Ovary (tissue), 9 donors: ENCODE results near the gene FKBP8. TPM values are rescaled to one million over a fixed set of nuclear protein-coding genes. Genes with fewer than 3 reads are reported as not detected.

ENCODE experiments used
- DNase-seq, 5 donors: peaks; one replicate each; pipeline ENCODE4 v3.0.0-alpha.2; 2019 to 2020
- H3K27ac ChIP-seq, 2 donors: fragments of 200-600 bp; one replicate each; pipeline versions ENCODE4 v1.5.1 to v1.8.0; 2019 to 2022
- H3K27me3 ChIP-seq: fragments of 200-600 bp; one replicate; pipeline ENCODE4 v1.8.0; 2022
- H3K36me3 ChIP-seq: fragments of 200-600 bp; sonication (generic); one replicate; pipeline ENCODE4 v1.5.1; 2019
- H3K4me1 ChIP-seq: one replicate; pipeline ENCODE4 v1.8.1; 2013; ENCODE audit warnings: mild to moderate bottlenecking, moderate library complexity; ENCODE audit not compliant: insufficient read depth
- H3K4me3 ChIP-seq: fragments of 200-600 bp; sonication (generic); one replicate; pipeline ENCODE4 v1.5.1; 2017
- H3K9me3 ChIP-seq, 2 donors: fragments of 200-600 bp in 1 of 2; sonication (generic) in 1 of 2; one replicate each; pipeline versions ENCODE4 v1.5.1 to v1.8.1; 2013 to 2019; ENCODE audit warnings: mild to moderate bottlenecking in 1 of 2, moderate library complexity in 1 of 2
- EP300 ChIP-seq: sonication (generic); formaldehyde crosslinking; IDR thresholded peaks from one replicate; pipeline ENCODE4 v1.6.1; 2017; ENCODE audit warnings: antibody characterized with exemption
- POLR2A ChIP-seq: fragments of 450-650 bp; IDR thresholded peaks from one replicate; pipeline ENCODE4 v1.6.1; 2017; ENCODE audit warnings: antibody characterized with exemption, mild to moderate bottlenecking, moderate library complexity
- WGBS, 3 donors: extraction: QIAGEN DNeasy Blood & Tissue Kit in 1 of 3; methylation state at CpG; one replicate each; pipeline versions ENCODE4 v1.1.5 to v1.1.7; 2013 to 2017; 5-methylcytosine and 5-hydroxymethylcytosine counted together
- intact Hi-C, 4 donors: fragments of 100-400 bp; cut with DNase I; formaldehyde crosslinking; loops; one replicate each; pipeline versions ENCODE4 v1.11.0 to v1.15.1; 2022 to 2023
- polyA plus RNA-seq, 2 donors: library from polyadenylated mRNA; stranded (reverse); fragments of 200-250 nt in 1 of 2; fragments of 350-450 nt in 1 of 2; fragmentation: Illumina TruSeq in 1 of 2; extraction: RNeasy Lipid Tissue Mini Kit (QIAGEN cat#74804) in 1 of 2; gene quantifications; one replicate each; pipeline ENCODE4 v1.2.3, GENCODE V29; 2013 to 2014
- total RNA-seq, 7 donors: library from RNA; depleted of rRNA in 2 of 7; stranded (reverse); fragments of >200 nt in 2 of 7; fragmentation: NEBNext Ultra II Directional in 3 of 7; extraction: Animal tissue kit (Norgen Biotek cat#: 25700) in 3 of 7; gene quantifications; one replicate each; pipeline versions ENCODE4 v1.1.0 to v1.2.4, GENCODE V29; 2016 to 2023
- TF ChIP-seq, protein P1 (sequence below), 3 donors: fragments of 450-650 bp in 2 of 3; fragments of 200-600 bp in 1 of 3; IDR thresholded peaks; one replicate each; pipeline versions ENCODE4 v1.5.1 to v1.8.0; 2016 to 2022; ENCODE audit warnings: antibody characterized with exemption in 3 of 3, mild to moderate bottlenecking in 1 of 3
- donor health status: DM: no; HTN: no; CAD: no; lungs with moderate emphysema.
- donor health status: DM: no; HTN: no; CAD: no.
- donor health status: Bipolar disorder and iron deficiency.
- donor health status: DM: yes; HTN: yes; CAD: no.
- donor health status: DM: no; HTN: no; CAD: no.
- donor health status: DM: yes; HTN: yes; CAD: no.

FKBP8 gene
- total and polyA plus RNA-seq, 9 donors, result 14.1 to 354 (median 290) TPM

DNA sequence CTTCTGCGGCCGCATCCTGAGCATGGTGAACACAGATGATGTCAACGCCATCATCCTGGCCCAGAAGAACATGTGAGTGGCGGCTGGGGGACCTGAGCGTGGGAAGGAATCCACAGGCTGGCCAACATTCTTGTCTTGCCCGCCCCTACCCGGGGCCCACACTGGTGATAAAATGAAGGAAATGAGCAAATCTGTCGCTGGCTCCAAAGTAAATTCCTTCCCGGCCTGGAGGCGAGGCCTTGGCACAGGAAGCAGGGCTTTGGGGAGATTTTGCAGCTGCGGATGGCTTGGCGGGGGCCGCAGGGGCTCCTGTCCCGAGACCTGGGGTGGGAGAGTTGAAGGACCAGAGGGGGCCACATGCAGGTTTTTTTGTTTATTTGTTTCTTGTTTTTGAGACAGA lies 18.7 kb upstream of the FKBP8 start:
- WGBS, 3 donors, result 54 to 58% (median 54%) methylated on average over 14 of the region's 14 CpGs
- Histone ChIP-seq H3K27ac (no peak overlapping the region), H3K4me3 (no peak overlapping the region), H3K9me3 (no peaks in the 10 kb centered on the region), H3K27me3 (no peaks in the 10 kb centered on the region), H3K36me3 (no peaks in the 10 kb centered on the region), H3K4me1 (no peaks in the 10 kb centered on the region)
- intact Hi-C loops, result no loop called here
- TF ChIP-seq POLR2A (no peak), EP300 (no peak)
- TF ChIP-seq, protein P1, sequence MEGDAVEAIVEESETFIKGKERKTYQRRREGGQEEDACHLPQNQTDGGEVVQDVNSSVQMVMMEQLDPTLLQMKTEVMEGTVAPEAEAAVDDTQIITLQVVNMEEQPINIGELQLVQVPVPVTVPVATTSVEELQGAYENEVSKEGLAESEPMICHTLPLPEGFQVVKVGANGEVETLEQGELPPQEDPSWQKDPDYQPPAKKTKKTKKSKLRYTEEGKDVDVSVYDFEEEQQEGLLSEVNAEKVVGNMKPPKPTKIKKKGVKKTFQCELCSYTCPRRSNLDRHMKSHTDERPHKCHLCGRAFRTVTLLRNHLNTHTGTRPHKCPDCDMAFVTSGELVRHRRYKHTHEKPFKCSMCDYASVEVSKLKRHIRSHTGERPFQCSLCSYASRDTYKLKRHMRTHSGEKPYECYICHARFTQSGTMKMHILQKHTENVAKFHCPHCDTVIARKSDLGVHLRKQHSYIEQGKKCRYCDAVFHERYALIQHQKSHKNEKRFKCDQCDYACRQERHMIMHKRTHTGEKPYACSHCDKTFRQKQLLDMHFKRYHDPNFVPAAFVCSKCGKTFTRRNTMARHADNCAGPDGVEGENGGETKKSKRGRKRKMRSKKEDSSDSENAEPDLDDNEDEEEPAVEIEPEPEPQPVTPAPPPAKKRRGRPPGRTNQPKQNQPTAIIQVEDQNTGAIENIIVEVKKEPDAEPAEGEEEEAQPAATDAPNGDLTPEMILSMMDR (IDR thresholded peaks at IDR 0.05), result no peak
- no peak for DNase-seq

- Histone ChIP-seq H3K9me3 (no peaks in the 10 kb centered on the region), H3K36me3 (no peaks in the 10 kb centered on the region), H3K27ac (no peak overlapping the region), H3K4me1 (no peaks in the 10 kb centered on the region), H3K27me3 (no peaks in the 10 kb centered on the region), H3K4me3 (no peak overlapping the region)
- intact Hi-C loops, result no loop called here
- TF ChIP-seq EP300, result no peak
- no peak for TF ChIP-seq POLR2A
- TF ChIP-seq, protein P1 (IDR thresholded peaks at IDR 0.05), result no peak
- DNase-seq, result no peak
- 55 to 64% (median 57%) methylated on average over 5 of the region's 5 CpGs for WGBS, 3 donors
Measured at GRCh38 chr19:18559685-18560084, 16.3 kb upstream of the FKBP8 start.

- intact Hi-C loops, result no loop called here
Measured at GRCh38 chr19:18558604-18559003, 15.2 kb upstream of the FKBP8 start.

DNA sequence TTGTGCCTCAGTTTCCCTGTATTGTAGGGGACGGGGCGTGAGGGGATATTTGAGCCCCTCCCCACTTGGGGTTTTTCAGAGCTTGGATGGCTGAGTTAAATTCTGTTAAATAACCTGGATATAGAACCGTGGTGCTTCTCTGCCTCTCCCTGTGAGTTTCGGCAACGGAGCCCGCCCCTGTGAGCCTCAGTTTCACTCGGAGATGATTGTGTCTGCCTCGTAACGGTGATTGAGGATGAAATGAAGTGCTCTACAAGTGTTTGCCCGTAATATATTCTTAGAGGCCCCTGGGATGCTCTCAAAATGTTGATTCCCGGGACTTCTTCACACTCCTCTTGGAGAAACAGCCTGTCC lies 14.8 kb upstream of the FKBP8 start:
- H3K9me3 ChIP-seq, result no peaks in the 10 kb centered on the region
- H3K27ac ChIP-seq, result peak overlapping the region; percentile 70 to 92
- TF ChIP-seq, protein P1 (IDR thresholded peaks at IDR 0.05), result peak in 1 of 3 donors; percentile 8
- no peak for TF ChIP-seq EP300
- no peaks in the 10 kb centered on the region for H3K4me1 ChIP-seq
- no peaks in the 10 kb centered on the region for H3K27me3 ChIP-seq
- WGBS, 3 donors, result 1 to 2% (median 2%) methylated on average over 11 of the region's 11 CpGs
- H3K36me3 ChIP-seq, result no peaks in the 10 kb centered on the region
- H3K4me3 ChIP-seq, result peak overlapping the region; percentile 98
- no peak for DNase-seq
- intact Hi-C loops, result no loop called here

More at GRCh38 chr19:18558604-18559003, 15.2 kb upstream of the FKBP8 start:
- H3K9me3 ChIP-seq, result no peaks in the 10 kb centered on the region
- peak overlapping the region; percentile 98 for H3K4me3 ChIP-seq
- peak overlapping the region; percentile 70 to 92 for H3K27ac ChIP-seq
- no peaks in the 10 kb centered on the region for H3K4me1 ChIP-seq
- WGBS, 3 donors, result 37 to 52% (median 48%) methylated on average over 3 of the region's 3 CpGs
- no peaks in the 10 kb centered on the region for H3K36me3 ChIP-seq
- H3K27me3 ChIP-seq, result no peaks in the 10 kb centered on the region
- DNase-seq, result no peak
- TF ChIP-seq EP300 (no peak), POLR2A (no peak)
- TF ChIP-seq, protein P1 (IDR thresholded peaks at IDR 0.05), result no peak
